HG03442 (cell line): ENCODE measurements around the gene KCNK2.

Experiments used
- ATAC-seq: cut with Tn5 transposase; IDR thresholded peaks from one replicate; pipeline ENCODE4 v1.9.1; 2021; ENCODE audit warnings: mild to moderate bottlenecking, moderate library complexity; ENCODE audit not compliant: unreplicated experiment

The KCNK2 gene

GRCh38 chr1:215082532-215083382 is at the start of gene KCNK2:
Gene KCNK2 (plus strand): TSS chr1:215082737. CDS start chr1:215083386, 649 bp downstream.
- no peak for ATAC-seq

GRCh38 chr1:215032911-215033526 is 49.5 kb upstream of the KCNK2 start:
- ATAC-seq: no peak

GRCh38 chr1:215040190-215040589 is 42.3 kb upstream of the KCNK2 start:
- no peak for ATAC-seq

GRCh38 chr1:215043401-215043800 is 39.1 kb upstream of the KCNK2 start:
- no peak for ATAC-seq

GRCh38 chr1:215044151-215044550 is 38.4 kb upstream of the KCNK2 start:
- ATAC-seq: no peak

- ATAC-seq: no peak
These were observed 36.7 kb upstream of the KCNK2 start for GRCh38 chr1:215045698-215046308.

GRCh38 chr1:215052256-215053015 is 30.1 kb upstream of the KCNK2 start:
- no peak for ATAC-seq

- ATAC-seq: no peak
These were observed 28.3 kb upstream of the KCNK2 start for GRCh38 chr1:215054266-215054665.

- no peak for ATAC-seq
These were observed 27.1 kb upstream of the KCNK2 start for GRCh38 chr1:215055281-215055935.

- no peak for ATAC-seq
These were observed 26.0 kb upstream of the KCNK2 start for GRCh38 chr1:215056584-215056983.

- ATAC-seq: no peak
These were observed 22.6 kb upstream of the KCNK2 start for GRCh38 chr1:215059947-215060346.

GRCh38 chr1:215064327-215064726 is 18.2 kb upstream of the KCNK2 start:
- ATAC-seq: no peak

- ATAC-seq: no peak
These were observed 11.5 kb upstream of the KCNK2 start for GRCh38 chr1:215071078-215071477.

GRCh38 chr1:215076322-215076721 is 6.2 kb upstream of the KCNK2 start:
- ATAC-seq: peak; percentile 79

- no peak for ATAC-seq
These were observed 3.1 kb upstream of the KCNK2 start for GRCh38 chr1:215079456-215079855.

- no peak for ATAC-seq
These were observed 641 bp upstream of the KCNK2 start for GRCh38 chr1:215081661-215082531.

- no peak for ATAC-seq
These were observed 935 bp downstream of the KCNK2 start for GRCh38 chr1:215083383-215083961.

GRCh38 chr1:215084621-215085020 is 2.1 kb downstream of the KCNK2 start:
- no peak for ATAC-seq

GRCh38 chr1:215087603-215088002 is 5.1 kb downstream of the KCNK2 start:
- no peak for ATAC-seq
